Measurements from ENCODE around the gene SYTL3.

SYTL3 gene

DNA sequence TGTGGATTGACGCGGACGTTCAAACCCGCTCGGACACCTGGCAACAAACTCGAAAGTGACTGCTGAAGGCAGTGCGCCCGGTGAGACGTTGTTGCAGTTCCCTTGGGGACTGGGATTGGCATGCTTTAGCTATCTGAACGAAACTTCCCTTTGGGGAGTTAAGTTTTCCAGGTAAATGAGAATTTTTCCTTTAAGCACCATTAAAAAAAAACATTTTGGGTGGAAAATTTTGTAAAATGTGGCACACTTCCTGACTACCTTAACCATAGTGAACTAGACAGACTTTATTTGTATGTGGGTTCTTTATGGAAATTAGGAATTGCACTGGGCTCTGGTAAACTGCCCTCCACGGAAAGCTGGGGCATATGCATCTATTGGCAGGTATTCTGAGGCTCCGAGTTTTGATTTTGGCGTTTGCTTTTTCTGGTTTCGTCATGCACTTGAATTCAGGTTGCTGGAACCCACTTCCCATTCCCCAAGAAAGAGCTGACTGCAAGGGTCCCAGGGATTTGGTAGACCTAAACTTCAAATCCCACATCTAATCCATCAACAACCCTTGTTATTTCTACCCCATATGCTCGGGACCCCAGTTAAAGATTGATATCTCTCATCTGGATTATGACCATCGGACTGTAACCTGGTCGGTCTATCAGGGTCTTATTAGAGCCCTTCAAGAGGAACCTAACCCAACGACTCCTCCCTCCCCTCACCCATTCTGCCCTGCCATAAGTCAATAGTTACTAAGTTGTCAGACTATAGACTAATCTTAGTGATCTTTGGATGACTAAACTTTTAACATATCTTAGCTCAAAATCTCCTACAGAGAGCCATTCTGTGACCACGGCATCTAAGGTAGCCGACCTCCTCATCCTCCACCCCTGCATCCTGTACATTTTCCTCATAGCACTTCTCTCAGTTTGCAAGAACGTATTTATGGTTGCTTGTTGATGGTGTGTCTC is 4.5 kb upstream of the SYTL3 start:
- no peaks in the 10 kb centered on the region for H3K9me2 ChIP-seq (ENCODE audit: low read depth, low read length)
- no peak overlapping the region for H3K27ac ChIP-seq (ENCODE audit: low read depth, low read length, poor library complexity, severe bottlenecking)
- peak overlapping the region; percentile 84 for H2AFZ ChIP-seq (ENCODE audit: low read length)
- H4K20me1 ChIP-seq (ENCODE audit: insufficient read depth, low read length): no peaks in the 10 kb centered on the region
- TF ChIP-seq EZH2 (IDR thresholded peaks at IDR 0.05; ENCODE audit: borderline replicate concordance, low read length): no peak
- TF ChIP-seq, protein P1, sequence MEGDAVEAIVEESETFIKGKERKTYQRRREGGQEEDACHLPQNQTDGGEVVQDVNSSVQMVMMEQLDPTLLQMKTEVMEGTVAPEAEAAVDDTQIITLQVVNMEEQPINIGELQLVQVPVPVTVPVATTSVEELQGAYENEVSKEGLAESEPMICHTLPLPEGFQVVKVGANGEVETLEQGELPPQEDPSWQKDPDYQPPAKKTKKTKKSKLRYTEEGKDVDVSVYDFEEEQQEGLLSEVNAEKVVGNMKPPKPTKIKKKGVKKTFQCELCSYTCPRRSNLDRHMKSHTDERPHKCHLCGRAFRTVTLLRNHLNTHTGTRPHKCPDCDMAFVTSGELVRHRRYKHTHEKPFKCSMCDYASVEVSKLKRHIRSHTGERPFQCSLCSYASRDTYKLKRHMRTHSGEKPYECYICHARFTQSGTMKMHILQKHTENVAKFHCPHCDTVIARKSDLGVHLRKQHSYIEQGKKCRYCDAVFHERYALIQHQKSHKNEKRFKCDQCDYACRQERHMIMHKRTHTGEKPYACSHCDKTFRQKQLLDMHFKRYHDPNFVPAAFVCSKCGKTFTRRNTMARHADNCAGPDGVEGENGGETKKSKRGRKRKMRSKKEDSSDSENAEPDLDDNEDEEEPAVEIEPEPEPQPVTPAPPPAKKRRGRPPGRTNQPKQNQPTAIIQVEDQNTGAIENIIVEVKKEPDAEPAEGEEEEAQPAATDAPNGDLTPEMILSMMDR (IDR thresholded peaks at IDR 0.05; ENCODE audit: low read length): no peak
- H3K36me3 ChIP-seq (ENCODE audit: insufficient read depth, low read length): no peaks in the 10 kb centered on the region
- H3K4me3 ChIP-seq (ENCODE audit: low read depth, low read length, poor library complexity, severe bottlenecking): peak overlapping the region; percentile 96
- H3K79me2 ChIP-seq (ENCODE audit: insufficient read depth, low read length): peaks cover 10% of the 10 kb centered on the region; the same call in 1 of the 2 replicates
- H3K9me3 ChIP-seq (ENCODE audit: low read length): no peaks in the 10 kb centered on the region
- peak overlapping the region; percentile 92 for H3K9ac ChIP-seq (ENCODE audit: low read length)
- H3K4me1 ChIP-seq (ENCODE audit: insufficient read depth, low read length, severe bottlenecking): peaks cover 33% of the 10 kb centered on the region
- peak overlapping the region; percentile 97 for H3K4me2 ChIP-seq (ENCODE audit: low read length)
- no peaks in the 10 kb centered on the region for H3F3A ChIP-seq (ENCODE audit: insufficient read depth, low read length)
- no peaks in the 10 kb centered on the region for H3K27me3 ChIP-seq (ENCODE audit: insufficient read depth, low read length)

DNA sequence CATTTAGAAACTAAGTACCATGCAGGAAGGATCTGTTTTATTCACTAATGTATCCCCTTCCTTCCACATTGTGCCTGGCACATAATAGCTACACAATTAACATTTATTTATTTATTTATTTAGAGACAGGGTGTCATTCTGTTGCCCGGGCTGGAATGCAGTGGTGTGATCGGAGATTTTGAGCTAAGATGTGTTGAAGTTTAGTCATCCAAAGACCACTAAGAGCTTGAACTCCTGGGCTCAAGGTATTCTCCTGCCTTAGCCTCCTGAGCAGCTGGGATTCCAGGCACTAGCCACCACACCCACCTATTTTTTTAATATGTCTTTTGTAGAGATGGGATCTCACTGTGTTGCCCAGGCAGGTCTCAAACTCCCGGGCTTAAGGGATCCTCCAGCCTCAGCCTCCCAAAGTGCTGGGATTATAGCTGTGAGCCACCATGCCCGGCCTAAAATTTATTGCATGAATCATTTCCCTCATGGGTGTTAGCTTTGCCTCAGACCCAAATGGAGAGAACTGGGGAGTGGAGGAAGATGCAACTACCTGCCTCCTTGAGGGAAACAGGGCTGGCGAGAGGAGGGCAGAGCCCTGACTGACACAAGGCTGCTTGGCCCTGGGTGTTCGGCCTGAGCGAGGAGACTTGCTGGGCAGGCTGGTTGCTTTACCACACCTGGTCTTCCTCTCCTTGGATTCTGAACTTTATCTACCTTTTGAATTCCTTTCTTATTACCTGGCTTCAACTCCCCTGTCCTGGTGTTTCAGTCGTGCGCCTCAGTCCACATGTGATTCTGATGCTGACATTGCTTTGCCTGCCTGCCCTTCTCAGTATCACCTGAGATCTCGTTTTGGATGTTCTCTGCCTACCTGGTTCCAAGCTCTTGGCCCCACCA is 3.6 kb upstream of the SYTL3 start:
- H2AFZ ChIP-seq (ENCODE audit: low read length): no peak overlapping the region
- H3K4me1 ChIP-seq (ENCODE audit: insufficient read depth, low read length, severe bottlenecking): peaks cover 34% of the 10 kb centered on the region
- H3K9me3 ChIP-seq (ENCODE audit: low read length): no peaks in the 10 kb centered on the region
- no peak overlapping the region for H3K4me3 ChIP-seq (ENCODE audit: low read depth, low read length, poor library complexity, severe bottlenecking)
- no peaks in the 10 kb centered on the region for H4K20me1 ChIP-seq (ENCODE audit: insufficient read depth, low read length)
- H3K27me3 ChIP-seq (ENCODE audit: insufficient read depth, low read length): no peaks in the 10 kb centered on the region
- H3K9ac ChIP-seq (ENCODE audit: low read length): no peak overlapping the region
- H3K9me2 ChIP-seq (ENCODE audit: low read depth, low read length): no peaks in the 10 kb centered on the region
- no peak overlapping the region for H3K27ac ChIP-seq (ENCODE audit: low read depth, low read length, poor library complexity, severe bottlenecking)
- H3K36me3 ChIP-seq (ENCODE audit: insufficient read depth, low read length): no peaks in the 10 kb centered on the region
- peaks cover 10% of the 10 kb centered on the region; the same call in 1 of the 2 replicates for H3K79me2 ChIP-seq (ENCODE audit: insufficient read depth, low read length)
- no peak overlapping the region for H3K4me2 ChIP-seq (ENCODE audit: low read length)
- no peak for TF ChIP-seq EZH2 (IDR thresholded peaks at IDR 0.05; ENCODE audit: borderline replicate concordance, low read length)
- TF ChIP-seq, protein P1 (IDR thresholded peaks at IDR 0.05; ENCODE audit: low read length): no peak
- no peaks in the 10 kb centered on the region for H3F3A ChIP-seq (ENCODE audit: insufficient read depth, low read length)

DNA sequence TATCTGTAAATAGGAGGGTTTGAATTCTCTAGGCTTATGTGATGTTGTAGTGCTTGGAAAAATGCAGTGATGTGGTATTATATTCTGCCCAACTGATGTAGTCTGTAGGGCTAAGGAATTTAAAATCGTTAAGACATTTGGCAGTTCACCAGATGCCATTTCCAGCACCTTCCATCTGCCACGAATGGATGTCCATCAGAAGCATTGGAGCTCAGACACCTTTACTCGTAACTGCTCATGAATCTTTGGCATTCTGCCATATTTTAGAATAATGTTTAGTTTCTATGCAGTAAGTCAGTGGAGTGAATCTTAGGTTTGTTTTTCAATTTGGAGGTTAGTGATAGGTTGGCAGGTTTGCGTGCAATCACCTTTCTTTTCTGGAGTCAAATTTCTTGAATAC is 2.4 kb upstream of the SYTL3 start:
- Histone ChIP-seq H3K79me2 (ENCODE audit: insufficient read depth, low read length) (peaks cover 9% of the 10 kb centered on the region; the same call in 1 of the 2 replicates), H3K4me2 (ENCODE audit: low read length) (no peak overlapping the region), H3K9ac (ENCODE audit: low read length) (no peak overlapping the region), H3K36me3 (ENCODE audit: insufficient read depth, low read length) (no peaks in the 10 kb centered on the region), H3K4me1 (ENCODE audit: insufficient read depth, low read length, severe bottlenecking) (peaks cover 33% of the 10 kb centered on the region), H2AFZ (ENCODE audit: low read length) (no peak overlapping the region), H3K27ac (ENCODE audit: low read depth, low read length, poor library complexity, severe bottlenecking) (no peak overlapping the region), H3F3A (ENCODE audit: insufficient read depth, low read length) (no peaks in the 10 kb centered on the region), H3K4me3 (ENCODE audit: low read depth, low read length, poor library complexity, severe bottlenecking) (no peak overlapping the region), H3K27me3 (ENCODE audit: insufficient read depth, low read length) (no peaks in the 10 kb centered on the region), H3K9me3 (ENCODE audit: low read length) (no peaks in the 10 kb centered on the region), H3K9me2 (ENCODE audit: low read depth, low read length) (no peaks in the 10 kb centered on the region), H4K20me1 (ENCODE audit: insufficient read depth, low read length) (no peaks in the 10 kb centered on the region)
- no peak for TF ChIP-seq EZH2 (IDR thresholded peaks at IDR 0.05; ENCODE audit: borderline replicate concordance, low read length)
- TF ChIP-seq, protein P1 (IDR thresholded peaks at IDR 0.05; ENCODE audit: low read length): no peak
